NK-92 (cell line): ENCODE measurements around the gene TMED9.
"Not testable (repeated sequence)": the region's sequence is repeated elsewhere in the genome, so short reads cannot be mapped to it uniquely, and the experiment has no call there.

Source experiments
- DNase-seq: peaks from one replicate; lab custom pipeline; 2025; ENCODE audit not compliant: unreplicated experiment; lab: John Stamatoyannopoulos, UW

Gene TMED9

GRCh38 chr5:177592010-177592834 lies at the start of gene TMED9:
TMED9 (plus strand) TSS chr5:177592203; CDS start chr5:177592215, 12 bp downstream.
- no peak for DNase-seq

GRCh38 chr5:177542816-177543465 lies 49.1 kb upstream of the TMED9 start:
- no peak for DNase-seq

- no peak for DNase-seq
Measured at GRCh38 chr5:177545487-177546257, 46.3 kb upstream of the TMED9 start.

- no peak for DNase-seq
Measured at GRCh38 chr5:177546258-177546741, 45.7 kb upstream of the TMED9 start.

- no peak for DNase-seq
Measured at GRCh38 chr5:177547736-177548135, 44.3 kb upstream of the TMED9 start.

- DNase-seq, result no peak
Measured at GRCh38 chr5:177548495-177548894, 43.5 kb upstream of the TMED9 start.

- DNase-seq, result no peak
Measured at GRCh38 chr5:177550122-177550521, 41.9 kb upstream of the TMED9 start.

GRCh38 chr5:177552839-177553455 lies 39.1 kb upstream of the TMED9 start:
- DNase-seq, result no peak

GRCh38 chr5:177553671-177554429 lies 38.2 kb upstream of the TMED9 start:
- DNase-seq, result no peak

- DNase-seq, result peak; percentile 65
Measured at GRCh38 chr5:177554474-177555111, 37.4 kb upstream of the TMED9 start, which contains the start of gene FAM193B. FAM193B (minus strand) TSS chr5:177554563; CDS start chr5:177554458, 105 bp downstream.

GRCh38 chr5:177555228-177555627 lies 36.8 kb upstream of the TMED9 start:
- no peak for DNase-seq

- DNase-seq, result no peak
Measured at GRCh38 chr5:177555665-177556064, 36.3 kb upstream of the TMED9 start.

- no peak for DNase-seq
Measured at GRCh38 chr5:177557041-177557647, 34.9 kb upstream of the TMED9 start.

- DNase-seq, result no peak
Measured at GRCh38 chr5:177557796-177558195, 34.2 kb upstream of the TMED9 start.

- DNase-seq, result not testable (repeated sequence)
Measured at GRCh38 chr5:177559446-177559941, 32.5 kb upstream of the TMED9 start.

- no peak for DNase-seq
Measured at GRCh38 chr5:177565046-177565445, 27.0 kb upstream of the TMED9 start.

- DNase-seq, result no peak
Measured at GRCh38 chr5:177568326-177568725, 23.7 kb upstream of the TMED9 start.

GRCh38 chr5:177569894-177570293 lies 22.1 kb upstream of the TMED9 start:
- no peak for DNase-seq

- no peak for DNase-seq
Measured at GRCh38 chr5:177575488-177575887, 16.5 kb upstream of the TMED9 start.
